Right lobe of liver (tissue), 4 donors: ENCODE results near the gene ENO2.

ENCODE experiments used
- POLR2A ChIP-seq: fragments of 450-650 bp; IDR thresholded peaks from one replicate; pipeline ENCODE4 v1.6.1; 2017; ENCODE audit warnings: antibody characterized with exemption, mild to moderate bottlenecking
- TF ChIP-seq, protein P1 (sequence below), 4 donors: fragments of 200-600 bp in 3 of 4; fragments of 450-650 bp in 1 of 4; IDR thresholded peaks; one replicate each; pipeline versions ENCODE4 v1.5.1 to v1.8.0; 2016 to 2022; ENCODE audit warnings: antibody characterized with exemption in 4 of 4, mild to moderate bottlenecking in 2 of 4
- donor health status: DM: no; HTN: no; CAD: no.
- donor health status: DM: no; HTN: no; CAD: no.
- donor health status: DM: no; HTN: yes; CAD: no.

- TF ChIP-seq, protein P1, sequence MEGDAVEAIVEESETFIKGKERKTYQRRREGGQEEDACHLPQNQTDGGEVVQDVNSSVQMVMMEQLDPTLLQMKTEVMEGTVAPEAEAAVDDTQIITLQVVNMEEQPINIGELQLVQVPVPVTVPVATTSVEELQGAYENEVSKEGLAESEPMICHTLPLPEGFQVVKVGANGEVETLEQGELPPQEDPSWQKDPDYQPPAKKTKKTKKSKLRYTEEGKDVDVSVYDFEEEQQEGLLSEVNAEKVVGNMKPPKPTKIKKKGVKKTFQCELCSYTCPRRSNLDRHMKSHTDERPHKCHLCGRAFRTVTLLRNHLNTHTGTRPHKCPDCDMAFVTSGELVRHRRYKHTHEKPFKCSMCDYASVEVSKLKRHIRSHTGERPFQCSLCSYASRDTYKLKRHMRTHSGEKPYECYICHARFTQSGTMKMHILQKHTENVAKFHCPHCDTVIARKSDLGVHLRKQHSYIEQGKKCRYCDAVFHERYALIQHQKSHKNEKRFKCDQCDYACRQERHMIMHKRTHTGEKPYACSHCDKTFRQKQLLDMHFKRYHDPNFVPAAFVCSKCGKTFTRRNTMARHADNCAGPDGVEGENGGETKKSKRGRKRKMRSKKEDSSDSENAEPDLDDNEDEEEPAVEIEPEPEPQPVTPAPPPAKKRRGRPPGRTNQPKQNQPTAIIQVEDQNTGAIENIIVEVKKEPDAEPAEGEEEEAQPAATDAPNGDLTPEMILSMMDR (IDR thresholded peaks at IDR 0.05), result no peak
- no peak for TF ChIP-seq POLR2A
Observed at GRCh38 chr12:6902448-6902847, 11.9 kb upstream of the ENO2 start.
